Common myeloid progenitor, CD34-positive (primary cell): Measurements from ENCODE around the gene DUSP5.

Experiments used
- CTCF ChIA-PET: fragments of 350-600 bp; sonication (Branson Sonifier 250); formaldehyde crosslinking; loops from one replicate; lab custom pipeline; 2021; ENCODE audit warnings: antibody characterized with exemption; lab: Charles Lee
- POLR2A ChIA-PET: fragments of 350-600 bp; sonication (Branson Sonifier 250); formaldehyde crosslinking; loops from one replicate; lab custom pipeline; 2021; ENCODE audit warnings: antibody characterized with exemption; lab: Charles Lee
- DNase-seq, 3 donors: peaks; one replicate each; pipeline versions ENCODE4 v3.0.0 to v3.0.0-alpha.2; 2013
- H3K27ac ChIP-seq, 2 experiments: 1 replicate in 1 of 2; 2 replicates in 1 of 2; pipeline ENCODE4 v1.7.0; 2013; ENCODE audit warnings: inconsistent platforms in 2 of 2, low read length in 2 of 2, mild to moderate bottlenecking in 2 of 2, low read depth in 1 of 2, moderate library complexity in 1 of 2; ENCODE audit not compliant: severe bottlenecking in 2 of 2, insufficient read depth in 1 of 2, poor library complexity in 1 of 2
- H3K27me3 ChIP-seq, 5 experiments: replicated peaks in 2 of 5; 1 replicate in 3 of 5; 2 replicates in 2 of 5; pipeline versions ENCODE4 v1.6.1 to v1.7.0; 2013; ENCODE audit warnings: low read length in 4 of 5, mild to moderate bottlenecking in 2 of 5, moderate library complexity in 2 of 5, inconsistent platforms in 1 of 5; ENCODE audit not compliant: insufficient read depth in 5 of 5, control insufficient read depth in 4 of 5
- H3K36me3 ChIP-seq, 4 experiments: 1 replicate in 2 of 4; 2 replicates in 2 of 4; pipeline versions ENCODE4 v1.6.1 to v1.7.0; 2013; ENCODE audit warnings: low read length in 3 of 4, control low read depth in 1 of 4, mild to moderate bottlenecking in 1 of 4; ENCODE audit not compliant: control insufficient read depth in 4 of 4, insufficient read depth in 4 of 4
- H3K4me1 ChIP-seq, 4 experiments: 1 replicate in 3 of 4; 2 replicates in 1 of 4; pipeline versions ENCODE4 v1.6.1 to v1.7.1; 2013; ENCODE audit warnings: low read length in 3 of 4, mild to moderate bottlenecking in 3 of 4, control low read depth in 1 of 4, inconsistent platforms in 1 of 4, moderate library complexity in 1 of 4; ENCODE audit not compliant: control insufficient read depth in 4 of 4, insufficient read depth in 4 of 4; ENCODE audit errors: control extremely low read depth in 1 of 4
- H3K4me3 ChIP-seq, 7 experiments: 1 replicate in 4 of 7; 2 replicates in 3 of 7; pipeline versions ENCODE4 v1.5.1 to v1.7.0; 2013; ENCODE audit warnings: mild to moderate bottlenecking in 7 of 7, low read length in 6 of 7, moderate library complexity in 6 of 7, inconsistent platforms in 2 of 7, low read depth in 2 of 7, control low read depth in 1 of 7; ENCODE audit not compliant: insufficient read depth in 4 of 7, control insufficient read depth in 1 of 7; ENCODE audit errors: extremely low read depth in 1 of 7
- H3K9me3 ChIP-seq, 5 experiments: 1 replicate in 4 of 5; 2 replicates in 1 of 5; pipeline versions ENCODE4 v1.6.1 to v1.7.1; 2013; ENCODE audit warnings: low read length in 4 of 5, mild to moderate bottlenecking in 2 of 5, inconsistent platforms in 1 of 5, low read depth in 1 of 5, moderate library complexity in 1 of 5; ENCODE audit not compliant: control insufficient read depth in 4 of 5, insufficient read depth in 2 of 5; ENCODE audit errors: control extremely low read depth in 1 of 5
- WGBS: methylation state at CpG from one replicate; pipeline ENCODE4 v1.1.5; 2013; ENCODE audit not compliant: insufficient coverage; 5-methylcytosine and 5-hydroxymethylcytosine counted together

DUSP5 gene

GRCh38 chr10:110495731-110496552 lies 1.8 kb upstream of the DUSP5 start:
- ChIA-PET POLR2A (interaction anchor here (0.6 kb wide), 1 partner anchor 270 kb away, joined by 4 read pairs; no protein-coding TSS in a partner anchor), CTCF (interaction anchor here (1.2 to 1.9 kb wide), 3 partner anchors 12 to 142 kb away, joined by 3 to 5 read pairs (median 3); no protein-coding TSS in a partner anchor)
- WGBS = 83% methylated on average over 23 of the region's 25 CpGs
- H3K27ac ChIP-seq = no peak overlapping the region
- peaks cover 2 to 25% (median 20%) of the 10 kb centered on the region in 5 experiments for H3K27me3 ChIP-seq
- no peaks in the 10 kb centered on the region for H3K9me3 ChIP-seq
- no peaks in the 10 kb centered on the region for H3K36me3 ChIP-seq
- peak overlapping the region in 3 of 7 experiments; percentile 16 to 78 (median 71) for H3K4me3 ChIP-seq
- peaks cover 0 to 45% (median 32%) of the 10 kb centered on the region in 4 experiments for H3K4me1 ChIP-seq
- DNase-seq = peak in 2 of 3 donors; percentile 64 to 70

DNA sequence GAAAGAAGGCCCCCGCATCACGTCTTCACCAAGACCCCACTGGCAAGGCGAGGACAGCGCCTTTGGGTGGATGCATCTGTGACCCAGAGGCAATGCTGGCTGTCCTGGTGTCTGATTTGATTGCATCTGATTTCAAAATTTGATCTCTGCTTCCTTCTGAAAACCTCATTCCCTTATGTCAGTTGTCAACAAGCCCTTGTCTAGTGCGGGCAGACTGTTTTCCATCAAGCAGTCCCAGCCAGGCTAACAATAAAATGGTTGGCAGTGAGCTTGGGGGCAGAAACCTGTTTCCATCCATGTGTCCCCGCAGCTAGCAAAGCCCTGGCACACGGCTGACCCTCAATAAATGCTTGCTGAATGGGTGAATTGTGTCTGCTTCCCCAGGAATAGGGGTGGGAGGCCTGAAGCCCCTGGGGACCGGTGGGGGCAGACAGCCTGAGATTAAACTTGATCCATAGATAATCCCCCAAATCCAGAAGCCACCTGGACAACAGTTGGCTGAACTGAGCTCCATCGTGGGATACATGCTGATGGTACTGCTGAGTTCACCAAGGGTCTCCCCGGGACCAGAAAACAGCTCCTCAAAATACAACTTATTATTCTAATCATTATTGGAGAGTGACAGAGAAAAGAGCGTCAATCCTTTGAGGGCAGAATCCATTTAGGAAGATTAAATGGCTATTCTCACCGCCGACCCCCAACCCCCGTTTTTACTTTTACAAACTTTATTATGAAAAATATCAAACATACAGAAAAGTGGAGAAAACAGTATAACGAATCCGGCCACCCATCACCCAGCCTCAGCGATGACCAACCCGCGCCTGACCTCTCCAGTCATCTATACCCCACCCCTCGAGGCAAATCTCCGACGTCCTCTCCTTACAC lies 912 bp upstream of the DUSP5 start:
- no peak overlapping the region for H3K27ac ChIP-seq
- H3K4me3 ChIP-seq = peak overlapping the region; percentile 53 to 84 (median 71)
- CTCF ChIA-PET = interaction anchor here (1.1 to 1.9 kb wide), 4 partner anchors 13 to 143 kb away, joined by 3 to 5 read pairs (median 3); no protein-coding TSS in a partner anchor
- no peaks in the 10 kb centered on the region for H3K9me3 ChIP-seq
- H3K36me3 ChIP-seq = no peaks in the 10 kb centered on the region
- peaks cover 2 to 25% (median 20%) of the 10 kb centered on the region in 5 experiments for H3K27me3 ChIP-seq
- peaks cover 3 to 54% (median 41%) of the 10 kb centered on the region in 4 experiments for H3K4me1 ChIP-seq
- WGBS = 24% methylated on average over 14 of the region's 22 CpGs
- POLR2A ChIA-PET = no interaction called here
- DNase-seq = no peak

- Histone ChIP-seq H3K27me3 (peaks cover 2 to 25% (median 20%) of the 10 kb centered on the region in 5 experiments), H3K36me3 (no peaks in the 10 kb centered on the region), H3K9me3 (no peaks in the 10 kb centered on the region), H3K4me3 (peak overlapping the region; percentile 53 to 84 (median 71)), H3K4me1 (peaks cover 6 to 69% (median 56%) of the 10 kb centered on the region in 4 experiments), H3K27ac (no peak overlapping the region)
- peak; percentile 42 to 80 (median 67) for DNase-seq
- POLR2A ChIA-PET = no interaction called here
- 4% methylated on average over 69 of the region's 107 CpGs for WGBS
- CTCF ChIA-PET = interaction anchor here (1.0 to 2.1 kb wide), 5 partner anchors 44 to 192 kb away, joined by 3 to 17 read pairs (median 4); no protein-coding TSS in a partner anchor
These were observed 627 bp downstream of the DUSP5 start for GRCh38 chr10:110498087-110498981.

GRCh38 chr10:110498982-110499795 lies 1.5 kb downstream of the DUSP5 start:
- POLR2A ChIA-PET = no interaction called here
- CTCF ChIA-PET = interaction anchor here (1.0 to 2.1 kb wide), 5 partner anchors 43 to 193 kb away, joined by 3 to 17 read pairs (median 4); no protein-coding TSS in a partner anchor
- no peaks in the 10 kb centered on the region for H3K9me3 ChIP-seq
- no peak for DNase-seq
- WGBS = 72% methylated on average over 18 of the region's 21 CpGs
- H3K36me3 ChIP-seq = no peaks in the 10 kb centered on the region
- H3K4me3 ChIP-seq = peak overlapping the region in 6 of 7 experiments; percentile 32 to 84 (median 73)
- H3K27me3 ChIP-seq = peaks cover 2 to 25% (median 20%) of the 10 kb centered on the region in 5 experiments
- peaks cover 13 to 78% (median 64%) of the 10 kb centered on the region in 4 experiments for H3K4me1 ChIP-seq
- no peak overlapping the region for H3K27ac ChIP-seq

- Histone ChIP-seq H3K27ac (no peak overlapping the region), H3K36me3 (no peaks in the 10 kb centered on the region), H3K4me3 (peak overlapping the region in 1 of 7 experiments; percentile 78), H3K27me3 (peaks cover 2 to 25% (median 20%) of the 10 kb centered on the region in 5 experiments), H3K9me3 (no peaks in the 10 kb centered on the region), H3K4me1 (peaks cover 16 to 85% (median 72%) of the 10 kb centered on the region in 4 experiments)
- ChIA-PET CTCF (interaction anchor here (1.4 to 2.1 kb wide), 3 partner anchors 146 to 188 kb away, joined by 3 to 17 read pairs (median 4); no protein-coding TSS in a partner anchor), POLR2A (no interaction called here)
- DNase-seq = no peak
- 97% methylated on average over 5 of the region's 9 CpGs for WGBS
These were observed 2.2 kb downstream of the DUSP5 start for GRCh38 chr10:110499796-110500514.
